C4-2B (cell line): ENCODE results near the gene RSPH6A.

Experiments used
- CTCF ChIP-seq: fragments of 450-650 bp; conservative IDR thresholded peaks from 2 replicates; pipeline ENCODE4 v1.5.1; 2017; ENCODE audit warnings: mild to moderate bottlenecking
- ZFX ChIP-seq: fragments of 450-650 bp; IDR thresholded peaks from 2 replicates; pipeline ENCODE4 v1.6.1; 2017

- TF ChIP-seq CTCF: no peak
- no peak for TF ChIP-seq ZFX
These were observed 10.8 kb downstream of the RSPH6A start for GRCh38 chr19:45804140-45804958.
